ENCODE measurements around the gene SPOP. TPM values are rescaled to one million over a fixed set of nuclear protein-coding genes. Genes with fewer than 3 reads are reported as not detected.
"Not testable (repeated sequence)": the region's sequence is repeated elsewhere in the genome, so short reads cannot be mapped to it uniquely, and the experiment has no call there.

SPOP gene
- total RNA-seq (10 to 100 TPM; 37.1 to 59.7 (median 52.0) TPM), polyA plus RNA-seq (10 to 100 TPM; 31.2 to 64.9 (median 35.5) TPM)
- long read RNA-seq, donor 1, transcript SPOP-206 (10 exons, 1,865 nt) = major isoform, 19 of 47 reads
- long read RNA-seq, donor 1, partial matches to known transcripts = 0 of 47 reads
- long read RNA-seq, donor 1, other reads (novel, unspliced or antisense) = 17 of 47 reads
- long read RNA-seq, donor 2, transcript SPOP-221 (1 exons, 2,135 nt) = major isoform, 28 of 114 reads
- long read RNA-seq, donor 2, transcript SPOP-206 (10 exons, 1,865 nt) = minor isoform, 27 of 114 reads
- long read RNA-seq, donor 2, transcript SPOP-201 (11 exons, 2,965 nt) = minor isoform, 12 of 114 reads
- long read RNA-seq, donor 2, partial matches to known transcripts = 2 of 114 reads
- long read RNA-seq, donor 2, other reads (novel, unspliced or antisense) = 43 of 114 reads

GRCh38 chr17:49677933-49678847 is at the start of gene SPOP:
SPOP (minus strand) TSS chr17:49678097; CDS start chr17:49622810, 55,287 bp downstream.
- intact Hi-C loops (cut with DNase I) = loop anchor here (1.0 to 5.0 kb wide), 4 partner anchors 10 to 61 kb away; no protein-coding TSS in a partner anchor
- H3K4me1 ChIP-seq = peaks cover 37% of the 10 kb centered on the region
- H3K9me3 ChIP-seq = no peaks in the 10 kb centered on the region
- TF ChIP-seq CTCF (IDR thresholded peaks at IDR 0.05) = no peak
- no peaks in the 10 kb centered on the region for H3K27me3 ChIP-seq (ENCODE audit: insufficient read depth in 3 of 3, low read length in 2 of 3)
- H3K4me3 ChIP-seq = peak within 1 kb of the TSS; percentile 69
- H3K27ac ChIP-seq = peak within 1 kb of the TSS; percentile 93
- ATAC-seq (peak; percentile 95 to 98 (median 96)), DNase-seq (peak; percentile 99 to 100)
- WGBS, 3 donors = 15% methylated on average over 51 to 53 of the region's 53 CpGs
- H3K36me3 ChIP-seq (ENCODE audit: insufficient read depth in 1 of 2, low read depth in 1 of 2) = peaks cover 0 to 21% of the 10 kb centered on the region in 2 donors

- H3K4me3 ChIP-seq = no peak overlapping the region
- ATAC-seq = no peak
- no peaks in the 10 kb centered on the region for H3K9me3 ChIP-seq
- peaks cover 26% of the 10 kb centered on the region for H3K4me1 ChIP-seq
- intact Hi-C loops (cut with DNase I) = loop anchor here in 1 of 2 donors (5.0 kb wide), 1 partner anchor 125 kb away; no protein-coding TSS in a partner anchor
- TF ChIP-seq CTCF (IDR thresholded peaks at IDR 0.05) = no peak
- H3K27ac ChIP-seq = peak overlapping the region; percentile 5
- whole genome bisulfite sequencing, 3 donors = 55 to 76% (median 65%) methylated on average over 4 of the region's 4 CpGs
- no peaks in the 10 kb centered on the region for H3K36me3 ChIP-seq (ENCODE audit: insufficient read depth in 1 of 2, low read depth in 1 of 2)
- no peaks in the 10 kb centered on the region for H3K27me3 ChIP-seq (ENCODE audit: insufficient read depth in 3 of 3, low read length in 2 of 3)
- no peak for DNase-seq
These were observed 49.5 kb upstream of the SPOP start for GRCh38 chr17:49727380-49727779.

- Histone ChIP-seq H3K9me3 (no peaks in the 10 kb centered on the region), H3K4me1 (peaks cover 19% of the 10 kb centered on the region), H3K36me3 (ENCODE audit: insufficient read depth in 1 of 2, low read depth in 1 of 2) (no peaks in the 10 kb centered on the region), H3K27ac (no peak overlapping the region), H3K27me3 (ENCODE audit: insufficient read depth in 3 of 3, low read length in 2 of 3) (no peaks in the 10 kb centered on the region), H3K4me3 (no peak overlapping the region)
- intact Hi-C loops (cut with DNase I) = loop anchor here in 1 of 2 donors (5.0 kb wide), 1 partner anchor 127 kb away; no protein-coding TSS in a partner anchor
- WGBS, 3 donors = 74 to 87% (median 77%) methylated on average over 7 of the region's 7 CpGs
- TF ChIP-seq CTCF (IDR thresholded peaks at IDR 0.05) = no peak
- ATAC-seq (no peak), DNase-seq (no peak)
These were observed 47.7 kb upstream of the SPOP start for GRCh38 chr17:49725452-49726130.

- H3K27me3 ChIP-seq (ENCODE audit: insufficient read depth in 3 of 3, low read length in 2 of 3); intact Hi-C loops (cut with DNase I); ATAC-seq; H3K4me1 ChIP-seq; DNase-seq; H3K4me3 ChIP-seq; H3K36me3 ChIP-seq (ENCODE audit: insufficient read depth in 1 of 2, low read depth in 1 of 2); H3K9me3 ChIP-seq: not testable (repeated sequence)
- 65 to 77% (median 69%) methylated on average over 6 of the region's 6 CpGs for WGBS, 3 donors
- H3K27ac ChIP-seq = peak overlapping the region; percentile 16
These were observed 46.7 kb upstream of the SPOP start for GRCh38 chr17:49724552-49724951.
